ENCODE measurements around the gene MMP25.
A peak's percentile ranks its signal among the peaks of the same experiment; 100 is the strongest.
"Not testable (repeated sequence)": the region's sequence is repeated elsewhere in the genome, so short reads cannot be mapped to it uniquely, and the experiment has no call there.

MMP25 gene

GRCh38 chr16:3030222-3031212, 15.8 kb upstream of the MMP25 start:
- DNase-seq = no peak

- DNase-seq = no peak
Observed at GRCh38 chr16:3032624-3033023, 13.7 kb upstream of the MMP25 start.

GRCh38 chr16:3035289-3035971, 10.9 kb upstream of the MMP25 start:
- no peak for DNase-seq

GRCh38 chr16:3035972-3036725, 10.2 kb upstream of the MMP25 start:
- no peak for DNase-seq

- DNase-seq = no peak
Observed at GRCh38 chr16:3036726-3037315, 9.5 kb upstream of the MMP25 start, which contains the start of gene BICDL2. TSS of gene BICDL2 (minus strand) at chr16:3036944. CDS start at chr16:3035496, 1,448 bp downstream.

GRCh38 chr16:3038256-3038655, 8.1 kb upstream of the MMP25 start:
- no peak for DNase-seq

GRCh38 chr16:3038896-3039295, 7.5 kb upstream of the MMP25 start:
- no peak for DNase-seq

- DNase-seq = no peak
Observed at GRCh38 chr16:3042376-3042775, 4.0 kb upstream of the MMP25 start.

GRCh38 chr16:3044708-3045107, 1.7 kb upstream of the MMP25 start:
- DNase-seq = no peak

- DNase-seq = no peak
Observed at GRCh38 chr16:3046641-3047386, 453 bp downstream of the MMP25 start.

- DNase-seq = no peak
Observed at GRCh38 chr16:3047387-3047720, 993 bp downstream of the MMP25 start.

GRCh38 chr16:3049921-3050481, 3.6 kb downstream of the MMP25 start:
- no peak for DNase-seq

GRCh38 chr16:3050487-3050886, 4.1 kb downstream of the MMP25 start:
- DNase-seq = peak; percentile 46 to 54

- DNase-seq = no peak
Observed at GRCh38 chr16:3051009-3051408, 4.6 kb downstream of the MMP25 start.

- DNase-seq = peak; percentile 19 to 21
Observed at GRCh38 chr16:3051494-3051893, 5.1 kb downstream of the MMP25 start.

GRCh38 chr16:3052571-3053329, 6.4 kb downstream of the MMP25 start:
- not testable (repeated sequence) for DNase-seq

- DNase-seq = not testable (repeated sequence)
Observed at GRCh38 chr16:3053330-3053710, 7.0 kb downstream of the MMP25 start.

GRCh38 chr16:3054965-3055733, 8.8 kb downstream of the MMP25 start:
- peak; percentile 88 to 90 for DNase-seq

- not testable (repeated sequence) for DNase-seq
Observed at GRCh38 chr16:3055734-3056115, 9.4 kb downstream of the MMP25 start.
